Psoas muscle (tissue), 8 donors: ENCODE data around the gene SF3A2. TPM values are rescaled to one million over a fixed set of nuclear protein-coding genes. Genes with fewer than 3 reads are reported as not detected.
A peak's percentile ranks its signal among the peaks of the same experiment; 100 is the strongest.
"Not testable (repeated sequence)": the region's sequence is repeated elsewhere in the genome, so short reads cannot be mapped to it uniquely, and the experiment has no call there.

Experiments
- ATAC-seq, 4 donors: fragments of 200-7000 bp; cut with Tn5 transposase; one replicate each; pipeline ENCODE4 v1.9.1; 2020; ENCODE audit warnings: moderate library complexity in 3 of 4, mild to moderate bottlenecking in 2 of 4
- DNase-seq, 2 donors: peaks; one replicate each; pipeline ENCODE4 v3.0.0-alpha.2; 2020
- H3K27ac ChIP-seq: fragments of 200-600 bp; one replicate; pipeline ENCODE4 v1.8.0; 2022
- H3K27me3 ChIP-seq, 3 donors: fragments of 200-600 bp in 1 of 3; one replicate each; pipeline versions ENCODE4 v1.6.1 to v1.8.0; 2013 to 2022; ENCODE audit warnings: low read length in 2 of 3, mild to moderate bottlenecking in 2 of 3, moderate library complexity in 1 of 3; ENCODE audit not compliant: insufficient read depth in 3 of 3
- H3K36me3 ChIP-seq, 2 donors: fragments of 200-600 bp in 1 of 2; one replicate each; pipeline versions ENCODE4 v1.6.1 to v1.8.0; 2013 to 2022; ENCODE audit warnings: low read depth in 1 of 2, mild to moderate bottlenecking in 1 of 2, moderate library complexity in 1 of 2; ENCODE audit not compliant: insufficient read depth in 1 of 2
- H3K4me1 ChIP-seq: fragments of 200-600 bp; one replicate; pipeline ENCODE4 v1.8.0; 2022
- H3K4me3 ChIP-seq: fragments of 200-600 bp; one replicate; pipeline ENCODE4 v1.8.0; 2022; ENCODE audit warnings: mild to moderate bottlenecking
- H3K9me3 ChIP-seq: fragments of 200-600 bp; one replicate; pipeline ENCODE4 v1.8.0; 2022
- CTCF ChIP-seq: fragments of 200-600 bp; IDR thresholded peaks from one replicate; pipeline ENCODE4 v1.8.0; 2022; ENCODE audit warnings: antibody characterized with exemption
- WGBS, 3 donors: extraction: QIAGEN DNeasy Blood & Tissue Kit; methylation state at CpG; one replicate each; pipeline versions ENCODE4 v1.1.6 to v1.1.7; 2013; 5-methylcytosine and 5-hydroxymethylcytosine counted together
- intact Hi-C, 2 donors: fragments of 100-400 bp; cut with DNase I; formaldehyde crosslinking; loops; one replicate each; pipeline versions ENCODE4 v1.11.0 to v1.14.2; 2022
- polyA plus RNA-seq, 3 donors: library from polyadenylated mRNA; stranded (reverse); fragments of 200-250 nt; gene quantifications; one replicate each; pipeline ENCODE4 v1.2.3, GENCODE V29; 2013
- total RNA-seq, 4 donors: library from RNA; stranded (reverse); fragmentation: NEBNext Ultra II Directional in 2 of 4; extraction: Animal tissue kit (Norgen Biotek cat#: 25700) in 2 of 4; gene quantifications; one replicate each; pipeline versions ENCODE4 v1.2.1 to v1.2.4, GENCODE V29; 2021 to 2023
- donor health status: healthy with polysubstance abuse.
- donor health status: DM: no; HTN: no; CAD: no; lungs with moderate emphysema.
- donor health status: Bipolar disorder and iron deficiency.
- donor health status: healthy.
- donor health status: DM: yes; HTN: yes; CAD: no.
- donor health status: DM: no; HTN: no; CAD: no.
- donor health status: DM: no; HTN: no; CAD: no.
- donor health status: DM: yes; HTN: yes; CAD: no.

The SF3A2 gene
- total and polyA plus RNA-seq, 7 donors = 25.9 to 46.8 (median 33.6) TPM

GRCh38 chr19:2198317-2198716, 38.3 kb upstream of the SF3A2 start:
- H3K4me1 ChIP-seq = peaks cover 5% of the 10 kb centered on the region
- no peaks in the 10 kb centered on the region for H3K27me3 ChIP-seq
- peaks cover 0 to 48% of the 10 kb centered on the region in 2 donors for H3K36me3 ChIP-seq
- H3K4me3 ChIP-seq = no peak overlapping the region
- no peaks in the 10 kb centered on the region for H3K9me3 ChIP-seq
- H3K27ac ChIP-seq = no peak overlapping the region
- DNase-seq (no peak), ATAC-seq (no peak)
- intact Hi-C loops = loop anchor here in 1 of 2 donors (5.0 kb wide), 1 partner anchor 41 kb away; no protein-coding TSS in a partner anchor
- no peak for TF ChIP-seq CTCF
- 84 to 88% (median 86%) methylated on average over 13 to 22 of the region's 22 CpGs for WGBS, 3 donors

GRCh38 chr19:2199215-2199614, 37.4 kb upstream of the SF3A2 start:
- H3K36me3 ChIP-seq = peaks cover 0 to 47% of the 10 kb centered on the region in 2 donors

GRCh38 chr19:2199861-2200623, 36.6 kb upstream of the SF3A2 start:
- intact Hi-C loops = loop anchor here in 1 of 2 donors (5.0 kb wide), 1 partner anchor 43 kb away; no protein-coding TSS in a partner anchor
- 87 to 90% (median 87%) methylated on average over 23 to 37 of the region's 37 CpGs for WGBS, 3 donors
- ATAC-seq (no peak), DNase-seq (no peak)
- Histone ChIP-seq H3K4me3 (no peak overlapping the region), H3K36me3 (peaks cover 0 to 39% of the 10 kb centered on the region in 2 donors), H3K4me1 (peaks cover 5% of the 10 kb centered on the region), H3K9me3 (no peaks in the 10 kb centered on the region), H3K27ac (no peak overlapping the region), H3K27me3 (no peaks in the 10 kb centered on the region)
- TF ChIP-seq CTCF = no peak

More at GRCh38 chr19:2199215-2199614, 37.4 kb upstream of the SF3A2 start:
- Histone ChIP-seq H3K27me3 (no peaks in the 10 kb centered on the region), H3K9me3 (no peaks in the 10 kb centered on the region), H3K4me1 (peaks cover 5% of the 10 kb centered on the region), H3K4me3 (no peak overlapping the region), H3K27ac (no peak overlapping the region)
- intact Hi-C loops = loop anchor here in 1 of 2 donors (5.0 kb wide), 1 partner anchor 42 kb away; no protein-coding TSS in a partner anchor
- WGBS, 3 donors = 77 to 79% (median 79%) methylated on average over 17 to 18 of the region's 18 CpGs
- peak; percentile 24 to 56 (median 39) for ATAC-seq
- peak; percentile 13 for TF ChIP-seq CTCF
- DNase-seq = no peak

- H3K27me3 ChIP-seq, H3K4me3 ChIP-seq, DNase-seq, intact Hi-C loops, H3K27ac ChIP-seq, H3K9me3 ChIP-seq, ATAC-seq, H3K4me1 ChIP-seq: not testable (repeated sequence)
- peaks cover 0 to 38% of the 10 kb centered on the region in 2 donors for H3K36me3 ChIP-seq
- 93 to 95% (median 95%) methylated on average over 49 to 50 of the region's 50 CpGs for WGBS, 3 donors
Observed at GRCh38 chr19:2200624-2201294, 35.9 kb upstream of the SF3A2 start.
